ENCODE results near the gene TXNDC12. TPM values are rescaled to one million over a fixed set of nuclear protein-coding genes. Genes with fewer than 3 reads are reported as not detected.

Gene TXNDC12
- total and polyA plus RNA-seq, 2 donors (not counting 1 experiment from before 2014, with no cell fraction given), result 12.6 to 38.9 TPM

DNA sequence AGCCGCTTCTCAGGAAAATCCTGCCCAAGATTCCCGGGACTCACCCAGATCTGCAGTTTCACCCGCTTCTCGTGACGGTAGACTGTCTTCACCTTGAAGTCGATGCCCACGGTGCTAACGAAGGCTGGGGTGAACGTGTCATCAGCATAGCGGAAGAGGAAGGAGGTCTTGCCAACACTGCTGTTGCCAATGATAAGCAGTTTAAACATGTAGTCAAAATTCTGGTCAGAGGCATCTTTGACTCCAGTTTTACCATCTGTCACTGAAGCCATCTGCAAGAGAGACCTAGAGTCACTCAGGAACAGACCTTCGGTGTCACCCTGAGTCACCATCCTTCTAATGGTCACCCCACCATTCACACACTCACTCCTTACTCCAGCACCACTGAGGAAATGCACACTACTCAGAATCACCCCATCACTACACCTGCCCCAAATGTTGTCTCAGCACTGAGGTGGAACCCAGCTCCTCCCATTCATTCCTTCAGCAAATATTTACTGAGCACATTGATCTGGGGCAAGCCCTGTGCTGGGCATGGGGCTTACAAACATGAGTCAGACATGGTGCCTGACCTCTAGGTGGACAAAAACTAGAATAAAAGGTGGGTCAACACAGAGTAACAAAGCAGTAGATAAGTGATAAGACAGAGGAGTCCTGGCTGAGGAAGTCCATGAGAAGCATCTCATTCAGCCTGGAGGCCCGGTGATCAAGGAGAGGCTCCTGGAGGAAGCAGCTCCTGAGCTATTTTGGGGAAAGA, 78.0 kb downstream of the TXNDC12 start:
- ChIA-PET CTCF (no interaction called here), POLR2A (no interaction called here)
- no peaks in the 10 kb centered on the region for H3K36me3 ChIP-seq (replicated peaks in 1 of 2; ENCODE audit: control extremely low read depth in 1 of 2, control insufficient read depth in 1 of 2, extremely low read depth in 1 of 2, insufficient read depth in 2 of 2, low read length in 1 of 2)
- no peaks in the 10 kb centered on the region for H3K9me3 Mint-ChIP-seq (ENCODE audit: insufficient read depth)
- TF ChIP-seq, protein P1, sequence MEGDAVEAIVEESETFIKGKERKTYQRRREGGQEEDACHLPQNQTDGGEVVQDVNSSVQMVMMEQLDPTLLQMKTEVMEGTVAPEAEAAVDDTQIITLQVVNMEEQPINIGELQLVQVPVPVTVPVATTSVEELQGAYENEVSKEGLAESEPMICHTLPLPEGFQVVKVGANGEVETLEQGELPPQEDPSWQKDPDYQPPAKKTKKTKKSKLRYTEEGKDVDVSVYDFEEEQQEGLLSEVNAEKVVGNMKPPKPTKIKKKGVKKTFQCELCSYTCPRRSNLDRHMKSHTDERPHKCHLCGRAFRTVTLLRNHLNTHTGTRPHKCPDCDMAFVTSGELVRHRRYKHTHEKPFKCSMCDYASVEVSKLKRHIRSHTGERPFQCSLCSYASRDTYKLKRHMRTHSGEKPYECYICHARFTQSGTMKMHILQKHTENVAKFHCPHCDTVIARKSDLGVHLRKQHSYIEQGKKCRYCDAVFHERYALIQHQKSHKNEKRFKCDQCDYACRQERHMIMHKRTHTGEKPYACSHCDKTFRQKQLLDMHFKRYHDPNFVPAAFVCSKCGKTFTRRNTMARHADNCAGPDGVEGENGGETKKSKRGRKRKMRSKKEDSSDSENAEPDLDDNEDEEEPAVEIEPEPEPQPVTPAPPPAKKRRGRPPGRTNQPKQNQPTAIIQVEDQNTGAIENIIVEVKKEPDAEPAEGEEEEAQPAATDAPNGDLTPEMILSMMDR (IDR thresholded peaks at IDR 0.05), result no peak
- no peak for TF ChIP-seq EZH2 (IDR thresholded peaks at IDR 0.05; ENCODE audit: borderline replicate concordance, insufficient read depth, low read depth, low read length, poor library complexity, severe bottlenecking)
- no peak for DNase-seq
- intact Hi-C loops (cut with micrococcal nuclease), result no loop called here
- no peak overlapping the region for H3K27ac ChIP-seq (ENCODE audit: low read length in 2 of 2)
- no peaks in the 10 kb centered on the region for H4K20me1 ChIP-seq (ENCODE audit: control insufficient read depth, insufficient read depth, low read length, poor library complexity, severe bottlenecking)
- no peaks in the 10 kb centered on the region for H3K79me2 ChIP-seq (ENCODE audit: control insufficient read depth, insufficient read depth, low read length)
- no peaks in the 10 kb centered on the region for H3K4me1 ChIP-seq (ENCODE audit: control insufficient read depth in 2 of 2, insufficient read depth in 2 of 2, low read length in 2 of 2)
- H3K4me1 Mint-ChIP-seq, result no peaks in the 10 kb centered on the region
- ATAC-seq (ENCODE audit: low read depth), result no peak
- no peaks in the 10 kb centered on the region for H3K9me3 ChIP-seq (ENCODE audit: control extremely low read depth in 1 of 3, control insufficient read depth in 2 of 3, insufficient read depth in 1 of 3, low read length in 2 of 3)
- H3K4me2 ChIP-seq (replicated peaks; ENCODE audit: low read depth, low read length, poor library complexity, severe bottlenecking), result no peak overlapping the region
- H3K27me3 Mint-ChIP-seq, result peaks cover 3% of the 10 kb centered on the region
- peaks cover 0 to 3% (median 0%) of the 10 kb centered on the region in 4 experiments for H3K27me3 ChIP-seq (replicated peaks in 1 of 4; ENCODE audit: control extremely low read depth in 1 of 4, control insufficient read depth in 3 of 4, insufficient read depth in 4 of 4, low read length in 3 of 4)
- H3K27ac Mint-ChIP-seq, result no peak overlapping the region
- no peak overlapping the region for H2AFZ ChIP-seq (ENCODE audit: insufficient read depth, low read depth, low read length, poor library complexity, severe bottlenecking)
- H3K4me3 Mint-ChIP-seq, result no peak overlapping the region
- H3K4me3 ChIP-seq (ENCODE audit: control extremely low read depth in 1 of 5, extremely low read depth in 1 of 5, insufficient read depth in 1 of 5, low read depth in 2 of 5, low read length in 4 of 5), result no peak overlapping the region
- WGBS (ENCODE audit: insufficient coverage), result 92% methylated on average over 11 of the region's 12 CpGs
- H3K9ac ChIP-seq (ENCODE audit: low read length), result no peak overlapping the region

Data from B cell (primary cell).